Thoracic aorta (tissue), 2 donors: ENCODE measurements around the gene INSL6. TPM values are rescaled to one million over a fixed set of nuclear protein-coding genes. Genes with fewer than 3 reads are reported as not detected.
"Not testable (repeated sequence)": the region's sequence is repeated elsewhere in the genome, so short reads cannot be mapped to it uniquely, and the experiment has no call there.

Experiments used
- ATAC-seq: fragments of 150-250 bp; one replicate; pipeline ENCODE4 v1.8.0; 2017; ENCODE audit warnings: low read depth; ENCODE audit not compliant: insufficient number of reproducible peaks, low FRiP score
- DNase-seq: peaks from one replicate; pipeline ENCODE4 v3.0.0-alpha.2; 2020; ENCODE audit warnings: low spot score
- H3K27ac ChIP-seq, 2 donors: fragments of 200-600 bp; sonication (generic); 1 replicate in 1 of 2; 2 replicates in 1 of 2; pipeline ENCODE4 v1.5.1; 2016; ENCODE audit warnings: mild to moderate bottlenecking in 2 of 2, moderate library complexity in 2 of 2
- H3K27me3 ChIP-seq: fragments of 200-600 bp; sonication (generic); replicated peaks from 2 replicates; pipeline ENCODE4 v1.6.0; 2016; ENCODE audit warnings: mild to moderate bottlenecking; ENCODE audit not compliant: insufficient read depth
- H3K36me3 ChIP-seq: fragments of 200-600 bp; sonication (generic); one replicate; pipeline ENCODE4 v1.5.1; 2016
- H3K4me1 ChIP-seq, 2 donors: fragments of 200-600 bp; sonication (generic); 1 replicate in 1 of 2; 2 replicates in 1 of 2; pipeline versions ENCODE4 v1.5.1 to v1.6.0; 2016; ENCODE audit warnings: low read depth in 2 of 2, mild to moderate bottlenecking in 1 of 2; ENCODE audit not compliant: control insufficient read depth in 1 of 2
- H3K4me3 ChIP-seq: fragments of 200-600 bp; sonication (generic); 2 replicates; pipeline ENCODE4 v1.5.1; 2016; ENCODE audit warnings: mild to moderate bottlenecking
- H3K9me3 ChIP-seq: fragments of 200-600 bp; sonication (generic); 2 replicates; pipeline ENCODE4 v1.5.1; 2016
- total RNA-seq, 2 donors: library from RNA; depleted of rRNA; stranded (reverse); fragments of >200 nt; gene quantifications; one replicate each; pipeline versions ENCODE4 v1.1.0 to v1.2.3, GENCODE V29; 2016
- TF ChIP-seq, protein P1 (sequence below): fragments of 200-600 bp; sonication (generic); IDR thresholded peaks from one replicate; pipeline ENCODE4 v1.5.1; 2019; ENCODE audit warnings: antibody characterized with exemption

The INSL6 gene
- total RNA-seq, 2 donors from 2014 or later = not detected

DNA sequence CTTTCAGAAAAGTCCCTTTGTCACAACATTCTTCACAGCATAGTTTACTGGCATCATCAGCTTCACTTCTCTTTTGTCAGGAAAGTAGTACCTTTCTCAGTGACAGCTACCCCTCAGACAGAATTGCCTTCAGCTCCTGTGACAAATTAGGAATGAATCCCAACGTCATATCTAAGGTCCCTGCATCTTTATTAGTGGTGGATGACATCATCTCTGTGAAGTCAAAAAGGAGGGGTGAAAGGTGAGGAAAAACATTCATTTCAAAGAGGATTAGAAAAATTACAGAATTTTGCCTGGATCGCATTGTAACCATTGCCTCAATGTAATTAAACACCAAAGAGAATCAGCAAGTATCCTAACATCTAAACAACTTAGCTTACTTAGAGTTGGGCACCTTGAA is 7.9 kb upstream of the INSL6 start:
- DNase-seq (no peak), ATAC-seq (no peak)
- Histone ChIP-seq H3K9me3 (no peaks in the 10 kb centered on the region), H3K27ac (no peak overlapping the region), H3K4me3 (no peak overlapping the region), H3K4me1 (peaks cover 0 to under 1% of the 10 kb centered on the region in 2 donors), H3K27me3 (no peaks in the 10 kb centered on the region), H3K36me3 (no peaks in the 10 kb centered on the region)
- TF ChIP-seq, protein P1, sequence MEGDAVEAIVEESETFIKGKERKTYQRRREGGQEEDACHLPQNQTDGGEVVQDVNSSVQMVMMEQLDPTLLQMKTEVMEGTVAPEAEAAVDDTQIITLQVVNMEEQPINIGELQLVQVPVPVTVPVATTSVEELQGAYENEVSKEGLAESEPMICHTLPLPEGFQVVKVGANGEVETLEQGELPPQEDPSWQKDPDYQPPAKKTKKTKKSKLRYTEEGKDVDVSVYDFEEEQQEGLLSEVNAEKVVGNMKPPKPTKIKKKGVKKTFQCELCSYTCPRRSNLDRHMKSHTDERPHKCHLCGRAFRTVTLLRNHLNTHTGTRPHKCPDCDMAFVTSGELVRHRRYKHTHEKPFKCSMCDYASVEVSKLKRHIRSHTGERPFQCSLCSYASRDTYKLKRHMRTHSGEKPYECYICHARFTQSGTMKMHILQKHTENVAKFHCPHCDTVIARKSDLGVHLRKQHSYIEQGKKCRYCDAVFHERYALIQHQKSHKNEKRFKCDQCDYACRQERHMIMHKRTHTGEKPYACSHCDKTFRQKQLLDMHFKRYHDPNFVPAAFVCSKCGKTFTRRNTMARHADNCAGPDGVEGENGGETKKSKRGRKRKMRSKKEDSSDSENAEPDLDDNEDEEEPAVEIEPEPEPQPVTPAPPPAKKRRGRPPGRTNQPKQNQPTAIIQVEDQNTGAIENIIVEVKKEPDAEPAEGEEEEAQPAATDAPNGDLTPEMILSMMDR = no peak

DNA sequence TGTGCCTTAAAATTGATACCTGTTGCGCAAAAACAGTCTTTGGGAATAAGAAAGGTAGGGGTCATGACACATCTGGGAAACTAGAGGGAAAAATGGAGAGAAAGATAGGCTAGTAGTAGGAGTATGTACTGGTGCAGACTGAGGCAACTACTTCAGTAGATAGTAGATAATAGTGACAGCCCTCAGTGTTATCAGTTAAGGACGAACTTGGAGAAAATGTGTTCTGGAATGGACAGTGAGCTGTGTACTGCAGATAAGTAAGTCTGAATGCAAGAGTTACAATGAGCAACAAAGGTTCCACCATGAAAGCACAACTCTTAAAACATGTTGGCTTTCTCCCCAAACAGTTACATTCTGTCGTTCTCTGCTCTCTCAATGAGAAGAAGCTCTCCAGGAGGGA is 6.5 kb upstream of the INSL6 start:
- DNase-seq (no peak), ATAC-seq (no peak)
- H3K27ac ChIP-seq = no peak overlapping the region
- H3K9me3 ChIP-seq = no peaks in the 10 kb centered on the region
- no peaks in the 10 kb centered on the region for H3K27me3 ChIP-seq
- H3K4me1 ChIP-seq = peaks cover 0 to 5% of the 10 kb centered on the region in 2 donors
- H3K36me3 ChIP-seq = no peaks in the 10 kb centered on the region
- no peak overlapping the region for H3K4me3 ChIP-seq
- TF ChIP-seq, protein P1 = no peak

- peak overlapping the region; percentile 33 for H3K4me3 ChIP-seq
- no peaks in the 10 kb centered on the region for H3K36me3 ChIP-seq
Observed at GRCh38 chr9:5188060-5188984, 2.9 kb upstream of the INSL6 start.

GRCh38 chr9:5186416-5187169 is 1.2 kb upstream of the INSL6 start:
- H3K27me3 ChIP-seq = no peaks in the 10 kb centered on the region
- no peaks in the 10 kb centered on the region for H3K36me3 ChIP-seq
- H3K4me1 ChIP-seq = peaks cover 0 to 5% of the 10 kb centered on the region in 2 donors
- no peak for DNase-seq
- TF ChIP-seq, protein P1 = peak; percentile 44
- no peak overlapping the region for H3K4me3 ChIP-seq
- H3K27ac ChIP-seq = no peak overlapping the region
- ATAC-seq = peak; percentile 69
- no peaks in the 10 kb centered on the region for H3K9me3 ChIP-seq

More at GRCh38 chr9:5188060-5188984, 2.9 kb upstream of the INSL6 start:
- Histone ChIP-seq H3K4me1 (peaks cover 0 to 5% of the 10 kb centered on the region in 2 donors), H3K27me3 (no peaks in the 10 kb centered on the region), H3K9me3 (no peaks in the 10 kb centered on the region), H3K27ac (no peak overlapping the region)
- no peak for ATAC-seq
- DNase-seq = no peak
- TF ChIP-seq, protein P1 = no peak

DNA sequence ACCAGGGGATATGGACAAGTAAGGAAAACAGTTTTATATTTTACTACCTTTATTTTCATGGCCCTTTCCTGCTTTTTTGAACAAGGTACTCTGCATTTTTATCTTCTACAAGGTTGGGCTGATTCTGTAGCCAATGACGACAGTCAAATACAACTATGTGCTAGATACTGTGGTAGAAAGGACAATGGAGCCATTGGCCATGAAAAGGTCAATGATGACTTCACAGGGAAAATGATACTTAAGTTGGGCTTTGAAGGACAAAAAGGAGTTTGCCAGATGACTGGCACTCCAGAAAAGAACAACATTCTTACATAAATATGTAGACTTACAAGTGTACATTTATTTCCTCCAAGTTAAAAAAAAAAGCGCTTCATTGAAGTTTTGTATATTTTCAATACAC is 663 bp downstream of the INSL6 start:
- no peak for DNase-seq
- Histone ChIP-seq H3K9me3 (peaks cover 3% of the 10 kb centered on the region), H3K4me1 (peaks cover 0 to 5% of the 10 kb centered on the region in 2 donors), H3K27ac (no peak overlapping the region), H3K36me3 (no peaks in the 10 kb centered on the region), H3K27me3 (no peaks in the 10 kb centered on the region), H3K4me3 (no peak overlapping the region)
- TF ChIP-seq, protein P1 = no peak
- ATAC-seq = no peak

DNA sequence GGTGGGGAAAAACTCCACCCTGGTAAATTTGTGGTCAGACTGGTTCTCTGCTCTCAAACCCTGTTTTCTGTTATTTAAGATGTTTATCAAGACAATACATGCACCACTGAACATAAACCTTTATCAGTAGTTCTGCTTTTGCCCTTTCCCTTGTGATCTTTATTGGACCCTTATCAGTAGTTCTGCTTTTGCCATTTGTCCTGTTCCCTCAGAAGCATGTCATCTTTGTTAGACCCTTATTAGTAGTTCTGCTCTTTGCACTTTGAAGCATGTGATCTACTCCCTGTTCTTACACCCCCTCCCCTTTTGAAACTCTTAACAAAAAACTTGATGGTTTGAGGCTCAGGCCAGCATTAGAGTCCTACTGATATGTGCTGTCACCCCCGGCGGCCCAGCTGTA is 4.8 kb downstream of the INSL6 start:
- not testable (repeated sequence) for H3K9me3 ChIP-seq, H3K27ac ChIP-seq, H3K4me3 ChIP-seq, H3K4me1 ChIP-seq, ATAC-seq, H3K27me3 ChIP-seq, H3K36me3 ChIP-seq, DNase-seq
